GM23338 (cell line): Measurements from ENCODE around the gene CASP10. TPM values are rescaled to one million over a fixed set of nuclear protein-coding genes. Genes with fewer than 3 reads are reported as not detected.
"Not testable (repeated sequence)": the region's sequence is repeated elsewhere in the genome, so short reads cannot be mapped to it uniquely, and the experiment has no call there.

ENCODE experiments used
- ATAC-seq: fragments of 200-7000 bp; cut with Tn5 transposase; 3 replicates; pipeline ENCODE4 v1.9.1; 2020
- DNase-seq: peaks from one replicate; pipeline ENCODE4 v3.0.0-alpha.2; 2015; ENCODE audit warnings: low spot score
- H2AFZ ChIP-seq: fragments of 200-600 bp; sonication (generic); 2 replicates; pipeline ENCODE4 v1.8.0; 2016; ENCODE audit warnings: antibody characterized with exemption, mild to moderate bottlenecking, moderate library complexity
- H3F3A ChIP-seq: fragments of 200-600 bp; sonication (generic); replicated peaks from 2 replicates; pipeline ENCODE4 v1.8.0; 2017; ENCODE audit warnings: antibody characterized with exemption, mixed run types, low read depth
- H3K27ac ChIP-seq: fragments of 200-600 bp; sonication (generic); 2 replicates; pipeline ENCODE4 v1.6.1; 2016; ENCODE audit warnings: low read depth
- H3K27me3 ChIP-seq: fragments of 200-600 bp; sonication (generic); 2 replicates; pipeline ENCODE4 v1.8.0; 2016; ENCODE audit warnings: mild to moderate bottlenecking, mixed run types, moderate library complexity; ENCODE audit not compliant: insufficient read depth
- H3K36me3 ChIP-seq: fragments of 200-600 bp; sonication (generic); 2 replicates; pipeline ENCODE4 v1.8.0; 2016; ENCODE audit warnings: mild to moderate bottlenecking; ENCODE audit not compliant: insufficient read depth
- H3K4me1 ChIP-seq: fragments of 200-600 bp; sonication (generic); 2 replicates; pipeline ENCODE4 v1.8.0; 2016; ENCODE audit warnings: mild to moderate bottlenecking, moderate library complexity; ENCODE audit not compliant: insufficient read depth
- H3K4me2 ChIP-seq: fragments of 200-600 bp; sonication (generic); 2 replicates; pipeline ENCODE4 v1.7.1; 2017; ENCODE audit warnings: mixed run types
- H3K4me3 ChIP-seq: fragments of 200-600 bp; sonication (generic); 2 replicates; pipeline ENCODE4 v1.6.1; 2016; ENCODE audit warnings: mixed run types
- H3K79me2 ChIP-seq: fragments of 200-600 bp; sonication (generic); replicated peaks from 2 replicates; pipeline ENCODE4 v1.8.0; 2017; ENCODE audit warnings: mild to moderate bottlenecking; ENCODE audit not compliant: insufficient read depth
- H3K9me2 ChIP-seq: fragments of 200-600 bp; sonication (generic); 2 replicates; pipeline ENCODE4 v1.8.0; 2017; ENCODE audit not compliant: insufficient read depth
- H4K20me1 ChIP-seq: fragments of 200-600 bp; sonication (generic); replicated peaks from 2 replicates; pipeline ENCODE4 v1.8.0; 2017; ENCODE audit warnings: mild to moderate bottlenecking; ENCODE audit not compliant: insufficient read depth
- H3K27ac Mint-ChIP-seq: 2 replicates; pipeline ENCODE4 v1.8.0; 2020; ENCODE audit warnings: inconsistent platforms, mild to moderate bottlenecking, moderate library complexity, mixed read lengths
- H3K27me3 Mint-ChIP-seq: 3 replicates; pipeline ENCODE4 v1.8.0; 2022; ENCODE audit warnings: low read depth, mild to moderate bottlenecking, moderate library complexity, mixed read lengths, inconsistent platforms; ENCODE audit not compliant: insufficient read depth, poor library complexity
- H3K36me3 Mint-ChIP-seq: 3 replicates; pipeline ENCODE4 v1.8.0; 2021; ENCODE audit warnings: low read depth, mild to moderate bottlenecking, inconsistent platforms, moderate library complexity, mixed read lengths
- H3K4me1 Mint-ChIP-seq: 3 replicates; pipeline ENCODE4 v1.8.0; 2020; ENCODE audit warnings: mild to moderate bottlenecking, inconsistent platforms, mixed read lengths
- H3K4me3 Mint-ChIP-seq: 3 replicates; pipeline ENCODE4 v1.8.0; 2021; ENCODE audit warnings: moderate library complexity, mild to moderate bottlenecking, inconsistent platforms, mixed read lengths
- H3K9me3 Mint-ChIP-seq: 3 replicates; pipeline ENCODE4 v1.8.0; 2020; ENCODE audit warnings: moderate library complexity, mild to moderate bottlenecking, inconsistent platforms, mixed read lengths
- CREB1 ChIP-seq: fragments of 250-450 bp; sonication (Bioruptor Pico); IDR thresholded peaks from 2 replicates; pipeline ENCODE4 v1.5.0; 2020; ENCODE audit warnings: low read depth, mild to moderate bottlenecking, moderate library complexity
- EZH2 ChIP-seq: fragments of 200-600 bp; sonication (generic); IDR thresholded peaks from one replicate; pipeline ENCODE4 v1.8.0; 2017; ENCODE audit warnings: antibody characterized with exemption, mild to moderate bottlenecking, low read depth; ENCODE audit not compliant: unreplicated experiment
- EZH2phosphoT487 ChIP-seq: fragments of 200-600 bp; sonication (generic); IDR thresholded peaks from one replicate; pipeline ENCODE4 v1.8.1; 2018; ENCODE audit warnings: antibody characterized with exemption; ENCODE audit not compliant: unreplicated experiment
- polyA plus RNA-seq: library from polyadenylated mRNA; unstranded; fragments of >200 nt; fragmentation: Nextera tagmentation; extraction: Ambion mirVana; gene quantifications from 2 replicates; pipeline ENCODE4 v1.2.1, GENCODE V29; 2016
- total RNA-seq: library from RNA; depleted of rRNA; stranded (reverse); fragments of >200 nt; shearing (Covaris generic); gene quantifications from 2 replicates; pipeline ENCODE4 v1.2.3, GENCODE V29; 2014
- TF ChIP-seq, protein P1 (sequence below): IDR thresholded peaks from 2 replicates; pipeline ENCODE4 v1.6.1; 2016; ENCODE audit warnings: antibody characterized with exemption
- TF ChIP-seq, protein P2 (sequence below), 2 experiments: fragments of 200-600 bp in 1 of 2; sonication (generic) in 1 of 2; conservative IDR thresholded peaks; 2 replicates each; pipeline versions ENCODE4 v1.5.1 to v1.6.1; 2016 to 2017; ENCODE audit warnings: antibody characterized with exemption in 2 of 2, low read depth in 2 of 2, mild to moderate bottlenecking in 2 of 2, moderate library complexity in 1 of 2

The CASP10 gene
- total and polyA plus RNA-seq, 2 experiments from 2014 or later, result 1.9 to 3.5 TPM

- H3K4me1 ChIP-seq, result no peaks in the 10 kb centered on the region
- Mint-ChIP-seq H3K9me3 (peaks cover 30% of the 10 kb centered on the region; the same call in 2 of the 3 replicates), H3K27ac (no peak overlapping the region), H3K27me3 (peaks cover 1% of the 10 kb centered on the region), H3K4me3 (no peak overlapping the region), H3K4me1 (no peaks in the 10 kb centered on the region), H3K36me3 (peaks cover 44% of the 10 kb centered on the region)
- H4K20me1 ChIP-seq, result no peaks in the 10 kb centered on the region
- H2AFZ ChIP-seq, result no peak overlapping the region
- ATAC-seq (no peak), DNase-seq (no peak)
- H3K79me2 ChIP-seq, result no peaks in the 10 kb centered on the region
- H3F3A ChIP-seq, result no peaks in the 10 kb centered on the region
- no peak overlapping the region for H3K27ac ChIP-seq
- H3K4me3 ChIP-seq, result no peak overlapping the region
- no peak overlapping the region for H3K4me2 ChIP-seq
- 0 out of 2 replicates have a peak, but pooled peaks cover 3% of the 10 kb centered on the region for H3K9me2 ChIP-seq
- TF ChIP-seq CREB1 (CRISPR knock-in tag) (no peak), EZH2phosphoT487 (no peak)
- TF ChIP-seq, protein P1, sequence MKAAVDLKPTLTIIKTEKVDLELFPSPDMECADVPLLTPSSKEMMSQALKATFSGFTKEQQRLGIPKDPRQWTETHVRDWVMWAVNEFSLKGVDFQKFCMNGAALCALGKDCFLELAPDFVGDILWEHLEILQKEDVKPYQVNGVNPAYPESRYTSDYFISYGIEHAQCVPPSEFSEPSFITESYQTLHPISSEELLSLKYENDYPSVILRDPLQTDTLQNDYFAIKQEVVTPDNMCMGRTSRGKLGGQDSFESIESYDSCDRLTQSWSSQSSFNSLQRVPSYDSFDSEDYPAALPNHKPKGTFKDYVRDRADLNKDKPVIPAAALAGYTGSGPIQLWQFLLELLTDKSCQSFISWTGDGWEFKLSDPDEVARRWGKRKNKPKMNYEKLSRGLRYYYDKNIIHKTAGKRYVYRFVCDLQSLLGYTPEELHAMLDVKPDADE, result no peak
- TF ChIP-seq, protein P2, sequence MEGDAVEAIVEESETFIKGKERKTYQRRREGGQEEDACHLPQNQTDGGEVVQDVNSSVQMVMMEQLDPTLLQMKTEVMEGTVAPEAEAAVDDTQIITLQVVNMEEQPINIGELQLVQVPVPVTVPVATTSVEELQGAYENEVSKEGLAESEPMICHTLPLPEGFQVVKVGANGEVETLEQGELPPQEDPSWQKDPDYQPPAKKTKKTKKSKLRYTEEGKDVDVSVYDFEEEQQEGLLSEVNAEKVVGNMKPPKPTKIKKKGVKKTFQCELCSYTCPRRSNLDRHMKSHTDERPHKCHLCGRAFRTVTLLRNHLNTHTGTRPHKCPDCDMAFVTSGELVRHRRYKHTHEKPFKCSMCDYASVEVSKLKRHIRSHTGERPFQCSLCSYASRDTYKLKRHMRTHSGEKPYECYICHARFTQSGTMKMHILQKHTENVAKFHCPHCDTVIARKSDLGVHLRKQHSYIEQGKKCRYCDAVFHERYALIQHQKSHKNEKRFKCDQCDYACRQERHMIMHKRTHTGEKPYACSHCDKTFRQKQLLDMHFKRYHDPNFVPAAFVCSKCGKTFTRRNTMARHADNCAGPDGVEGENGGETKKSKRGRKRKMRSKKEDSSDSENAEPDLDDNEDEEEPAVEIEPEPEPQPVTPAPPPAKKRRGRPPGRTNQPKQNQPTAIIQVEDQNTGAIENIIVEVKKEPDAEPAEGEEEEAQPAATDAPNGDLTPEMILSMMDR (conservative IDR thresholded peaks at IDR 0.05; ENCODE audit: low read depth in 2 of 2), result no peak
- no peaks in the 10 kb centered on the region for H3K27me3 ChIP-seq
- no peaks in the 10 kb centered on the region; the same call in 1 of the 2 replicates for H3K36me3 ChIP-seq
These were observed 15.4 kb upstream of the CASP10 start for GRCh38 chr2:201167546-201167945.

GRCh38 chr2:201168496-201168895, 14.4 kb upstream of the CASP10 start:
- H3K4me3 Mint-ChIP-seq, H3K27ac Mint-ChIP-seq, H2AFZ ChIP-seq, H4K20me1 ChIP-seq, H3K4me1 Mint-ChIP-seq, DNase-seq, H3K4me3 ChIP-seq, ATAC-seq, H3K9me2 ChIP-seq, H3K27me3 ChIP-seq, H3F3A ChIP-seq, H3K27ac ChIP-seq, H3K27me3 Mint-ChIP-seq, H3K36me3 ChIP-seq, H3K4me1 ChIP-seq, H3K4me2 ChIP-seq, H3K79me2 ChIP-seq: not testable (repeated sequence)
- H3K36me3 Mint-ChIP-seq, result peaks cover 44% of the 10 kb centered on the region
- H3K9me3 Mint-ChIP-seq, result peaks cover 30% of the 10 kb centered on the region; the same call in 2 of the 3 replicates

DNA sequence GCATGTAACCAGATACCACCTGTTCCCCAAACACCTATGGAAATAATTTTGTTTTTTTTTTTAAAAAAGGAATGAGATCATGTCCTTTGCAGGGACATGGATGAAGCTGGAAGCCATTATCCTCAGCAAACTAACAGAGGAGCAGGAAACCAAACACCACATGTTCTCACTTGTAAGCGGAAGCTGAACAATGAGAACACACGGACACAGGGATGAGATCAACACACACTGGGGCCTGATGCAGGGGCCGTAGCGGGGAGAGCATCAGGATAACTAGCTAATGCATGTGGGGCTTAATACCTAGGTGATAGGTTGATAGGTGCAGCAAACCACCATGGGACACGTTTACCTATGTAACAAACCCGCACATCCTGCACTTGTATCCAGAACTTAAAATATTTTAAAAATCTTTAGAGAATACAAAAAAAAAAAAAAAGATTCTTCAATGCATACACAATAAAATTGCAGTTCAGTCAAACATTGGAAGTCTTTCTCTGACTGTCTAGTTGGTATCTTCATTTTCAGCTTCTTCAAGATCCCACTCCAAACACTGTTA, 11.6 kb upstream of the CASP10 start:
- Histone ChIP-seq H3K4me1 (peaks cover 15% of the 10 kb centered on the region), H3K4me2 (no peak overlapping the region), H3K36me3 (no peaks in the 10 kb centered on the region; the same call in 1 of the 2 replicates), H3K27ac (no peak overlapping the region), H3K4me3 (no peak overlapping the region), H3F3A (0 out of 2 replicates have a peak, but pooled peaks cover 3% of the 10 kb centered on the region), H2AFZ (no peak overlapping the region), H4K20me1 (no peaks in the 10 kb centered on the region), H3K79me2 (no peaks in the 10 kb centered on the region), H3K27me3 (no peaks in the 10 kb centered on the region), H3K9me2 (0 out of 2 replicates have a peak, but pooled peaks cover 3% of the 10 kb centered on the region)
- peaks cover 16% of the 10 kb centered on the region for H3K4me1 Mint-ChIP-seq
- ATAC-seq, result no peak
- H3K27ac Mint-ChIP-seq, result no peak overlapping the region
- DNase-seq, result no peak
- H3K36me3 Mint-ChIP-seq, result peaks cover 23% of the 10 kb centered on the region
- H3K4me3 Mint-ChIP-seq, result no peak overlapping the region
- H3K27me3 Mint-ChIP-seq, result peaks cover 11% of the 10 kb centered on the region
- H3K9me3 Mint-ChIP-seq, result peaks cover 26% of the 10 kb centered on the region; the same call in 2 of the 3 replicates
- TF ChIP-seq, protein P1, result no peak
- TF ChIP-seq EZH2, result no peak
